Mammary epithelial cell (primary cell): ENCODE data around the gene SEMA4A.
"Not testable (repeated sequence)": the region's sequence is repeated elsewhere in the genome, so short reads cannot be mapped to it uniquely, and the experiment has no call there.

Source experiments
- CTCF ChIP-seq, 2 donors: IDR thresholded peaks in 1 of 2; conservative IDR thresholded peaks in 1 of 2; 2 replicates each; pipeline ENCODE4 v1.5.1; 2011 to 2012; ENCODE audit warnings: inconsistent platforms in 2 of 2, low read length in 2 of 2, mild to moderate bottlenecking in 2 of 2, control low read depth in 1 of 2, low read depth in 1 of 2; ENCODE audit not compliant: insufficient read depth in 1 of 2; ENCODE audit errors: extremely low read depth in 1 of 2
- EZH2 ChIP-seq: IDR thresholded peaks from 2 replicates; pipeline ENCODE4 v1.6.1; 2012; ENCODE audit warnings: low read length, inconsistent platforms, borderline replicate concordance

GRCh38 chr1:156190265-156190664 lies 36.9 kb downstream of the SEMA4A start:
- not testable (repeated sequence) for TF ChIP-seq CTCF (conservative IDR thresholded peaks at IDR 0.05 in 1 of 2, IDR thresholded peaks at IDR 0.05 in 1 of 2; ENCODE audit: extremely low read depth in 1 of 2, insufficient read depth in 1 of 2, low read depth in 1 of 2, low read length in 2 of 2); EZH2
